DMS 273 (cell line): ENCODE data around the gene SYNJ1.

Experiments used
- DNase-seq: peaks from one replicate; lab custom pipeline; 2025; ENCODE audit not compliant: unreplicated experiment; lab: John Stamatoyannopoulos, UW

SYNJ1 gene

DNA sequence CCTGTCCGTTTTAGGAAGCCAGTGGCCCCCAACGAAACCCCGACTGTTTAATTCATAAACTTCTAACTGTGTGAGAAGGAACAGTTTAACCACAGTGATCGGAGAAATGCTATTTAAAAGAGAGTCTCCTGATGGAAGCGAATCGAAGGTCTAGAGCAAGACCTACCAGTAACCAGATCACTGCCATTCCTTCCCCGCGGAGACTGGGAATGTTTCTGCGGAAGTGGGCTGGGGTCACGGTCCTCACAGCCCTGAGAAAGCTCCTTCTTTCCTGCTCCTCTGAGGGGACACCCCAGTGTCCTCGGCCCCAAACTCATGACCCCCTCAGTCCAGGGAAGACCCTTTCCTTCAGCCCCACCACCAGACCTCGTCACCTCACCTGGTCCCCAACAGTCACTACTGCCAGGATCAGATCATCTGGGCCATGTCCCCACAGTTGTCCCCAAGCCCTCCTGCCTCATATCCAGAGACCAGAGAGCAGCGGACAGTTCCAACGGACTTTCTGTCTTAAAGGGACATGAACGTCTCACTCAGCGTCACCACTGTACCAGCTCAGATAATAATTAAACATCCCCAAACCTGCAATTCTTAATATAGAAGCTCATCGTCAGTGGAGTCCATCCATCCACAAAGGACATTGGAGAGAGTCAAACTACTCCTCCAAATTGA lies 142.6 kb downstream of the SYNJ1 start, which contains the start of gene TCP10L:
TSS of gene TCP10L (minus strand) at position 482 of the 669 bp plus-strand sequence. CDS start 1,219 bp downstream, outside the sequence.
- DNase-seq: no peak

DNA sequence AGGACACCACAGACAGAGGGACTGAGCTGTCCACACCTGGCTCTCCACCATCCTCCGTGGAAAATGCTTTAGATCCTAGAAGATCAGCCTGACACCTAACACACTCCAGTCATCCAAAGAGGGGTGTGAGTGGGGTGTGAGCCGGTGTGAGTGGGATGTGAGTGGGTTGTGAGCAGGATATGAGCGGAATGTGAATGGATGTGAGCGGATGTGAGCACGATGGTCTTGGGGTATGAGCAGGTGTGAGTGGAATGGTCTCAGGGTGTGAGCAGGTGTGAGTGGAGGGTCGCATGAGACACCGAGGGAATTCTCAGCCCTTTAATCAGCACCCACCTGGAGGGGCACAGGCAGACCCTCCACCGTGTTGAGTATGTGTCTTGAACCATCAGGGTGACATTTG lies 143.3 kb downstream of the SYNJ1 start:
- DNase-seq: no peak

DNA sequence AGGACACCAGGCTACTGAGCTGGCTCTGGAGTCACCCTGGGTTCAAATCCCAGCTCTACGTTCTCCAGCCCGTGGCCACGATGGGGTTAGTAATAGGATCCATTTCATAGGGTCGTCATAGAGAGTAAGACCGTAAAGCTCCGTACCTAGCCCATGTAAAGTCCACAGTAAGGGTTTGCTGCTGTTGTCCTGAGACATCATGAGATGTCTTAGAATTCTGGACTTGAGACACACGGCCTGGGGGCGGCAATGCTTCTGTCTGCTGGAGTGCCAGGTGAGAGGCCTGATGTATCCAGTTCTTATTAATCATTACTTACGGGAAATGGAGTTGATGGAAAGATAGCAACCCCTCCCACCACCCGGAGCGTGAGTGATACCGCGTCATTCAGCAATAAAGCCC lies 146.1 kb downstream of the SYNJ1 start:
- no peak for DNase-seq

GRCh38 chr21:32580949-32581348 lies 146.9 kb downstream of the SYNJ1 start:
- no peak for DNase-seq
